ENCODE measurements around the gene FAM20A.
"Not testable (repeated sequence)": the region's sequence is repeated elsewhere in the genome, so short reads cannot be mapped to it uniquely, and the experiment has no call there.

Gene FAM20A

DNA sequence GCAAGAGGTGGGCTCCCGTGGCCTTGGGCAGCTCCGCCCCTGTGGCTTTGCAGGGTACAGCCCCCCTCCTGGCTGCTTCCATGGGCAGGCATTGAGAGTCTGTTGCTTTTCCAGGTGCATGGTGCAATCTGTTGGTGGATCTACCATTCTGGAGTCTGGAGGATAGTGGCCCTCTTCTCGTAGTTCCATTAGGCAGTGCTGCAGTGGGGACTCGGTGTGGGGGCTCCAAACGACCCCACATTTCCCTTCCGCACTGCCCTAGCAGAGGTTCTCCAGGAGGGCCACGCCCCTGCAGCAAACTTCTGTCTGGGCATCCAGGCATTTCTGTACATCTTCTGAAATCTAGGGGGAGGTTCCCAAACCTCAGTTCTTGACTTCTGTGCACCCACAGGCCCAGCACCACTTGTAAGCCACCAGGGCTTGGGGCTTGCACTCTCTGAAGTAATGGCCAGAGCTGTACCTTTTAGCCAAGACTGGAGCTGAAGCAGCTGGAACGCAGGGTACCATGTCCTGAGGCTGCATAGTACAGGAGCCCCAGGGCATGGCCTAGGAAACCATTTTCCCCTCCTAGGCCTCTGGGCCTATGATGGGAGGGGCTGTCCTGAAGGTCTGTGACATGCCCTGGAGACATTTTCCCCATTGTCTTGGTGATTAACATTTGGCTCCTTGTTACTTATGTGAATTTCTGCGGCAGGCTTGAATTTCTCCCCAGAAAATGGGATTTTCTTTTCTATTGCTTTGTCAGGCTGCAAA lies 82.9 kb downstream of the FAM20A start:
- no peak for DNase-seq

GRCh38 chr17:68517605-68518004 lies 83.6 kb downstream of the FAM20A start:
- DNase-seq = not testable (repeated sequence)

DNA sequence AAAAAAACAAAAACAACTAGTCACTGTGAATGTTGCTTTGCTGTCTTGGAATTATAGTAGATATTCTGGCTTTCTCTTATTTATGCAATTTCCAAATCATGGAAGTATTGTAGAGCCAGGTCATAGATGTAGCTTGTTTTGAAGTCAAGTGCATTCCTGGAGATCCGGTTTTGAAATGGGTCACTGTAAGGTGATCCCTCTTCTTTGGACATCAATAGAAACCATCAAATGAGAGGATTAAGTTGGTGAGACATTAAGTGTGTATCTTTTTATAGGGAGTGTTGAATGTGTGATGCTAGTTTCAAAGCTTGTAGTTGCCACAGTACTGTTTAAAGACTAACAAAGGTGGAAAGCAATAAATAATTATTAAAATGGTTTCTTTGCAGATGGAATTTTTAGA lies 84.4 kb downstream of the FAM20A start:
- no peak for DNase-seq

DNA sequence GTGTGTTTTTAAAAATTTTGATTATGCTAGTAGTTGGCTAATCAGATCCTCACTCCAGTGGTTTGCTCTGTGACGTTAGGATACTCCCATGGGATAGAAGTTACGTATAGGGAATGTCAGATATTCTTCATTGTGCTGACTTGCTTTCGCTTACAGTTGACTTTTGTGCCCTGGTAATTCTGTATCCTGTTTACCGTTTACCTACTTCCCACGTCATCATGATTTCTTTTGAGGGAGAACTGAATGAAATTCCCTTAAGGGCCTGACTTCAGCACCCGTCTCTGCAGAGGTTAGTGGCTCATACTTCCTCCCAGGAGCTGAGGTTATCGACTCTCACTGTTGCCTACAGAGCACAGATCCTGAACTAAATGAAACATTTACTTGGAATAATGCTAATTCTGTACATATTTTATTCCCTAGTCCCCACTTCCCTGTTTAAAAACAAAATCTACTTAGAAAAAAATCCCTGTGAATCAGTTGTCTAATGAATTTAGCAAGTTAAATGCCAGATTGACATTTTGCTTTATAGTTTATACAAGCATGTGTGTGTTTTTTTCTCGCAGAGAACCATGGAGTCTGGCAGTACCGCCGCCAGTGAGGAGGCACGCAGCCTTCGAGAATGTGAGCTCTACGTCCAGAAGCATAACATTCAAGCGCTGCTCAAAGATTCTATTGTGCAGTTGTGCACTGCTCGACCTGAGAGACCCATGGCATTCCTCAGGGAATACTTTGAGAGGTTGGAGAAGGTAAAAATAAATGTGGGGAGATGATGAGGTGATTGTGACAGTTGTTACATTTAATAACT lies 86.1 kb downstream of the FAM20A start:
- DNase-seq = no peak

DNA sequence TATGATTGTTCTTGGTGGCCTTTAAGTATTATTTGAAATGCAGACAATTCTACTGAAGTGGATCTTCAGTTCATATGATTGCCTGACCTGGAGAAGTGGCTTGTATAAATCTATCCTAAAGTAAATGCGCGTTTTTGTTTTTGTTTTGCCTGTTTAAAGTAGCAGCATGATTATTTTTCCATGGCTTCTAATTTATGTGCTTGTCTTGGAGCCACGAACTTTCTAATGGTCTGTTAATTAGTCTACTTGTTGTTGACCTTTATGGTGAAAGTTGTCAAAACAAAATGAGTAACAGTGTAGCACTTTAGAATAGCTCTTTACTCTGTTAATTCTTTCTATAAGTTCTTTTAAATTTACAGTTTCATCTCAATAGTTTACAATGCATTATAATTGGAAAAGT lies 87.2 kb downstream of the FAM20A start:
- no peak for DNase-seq

DNA sequence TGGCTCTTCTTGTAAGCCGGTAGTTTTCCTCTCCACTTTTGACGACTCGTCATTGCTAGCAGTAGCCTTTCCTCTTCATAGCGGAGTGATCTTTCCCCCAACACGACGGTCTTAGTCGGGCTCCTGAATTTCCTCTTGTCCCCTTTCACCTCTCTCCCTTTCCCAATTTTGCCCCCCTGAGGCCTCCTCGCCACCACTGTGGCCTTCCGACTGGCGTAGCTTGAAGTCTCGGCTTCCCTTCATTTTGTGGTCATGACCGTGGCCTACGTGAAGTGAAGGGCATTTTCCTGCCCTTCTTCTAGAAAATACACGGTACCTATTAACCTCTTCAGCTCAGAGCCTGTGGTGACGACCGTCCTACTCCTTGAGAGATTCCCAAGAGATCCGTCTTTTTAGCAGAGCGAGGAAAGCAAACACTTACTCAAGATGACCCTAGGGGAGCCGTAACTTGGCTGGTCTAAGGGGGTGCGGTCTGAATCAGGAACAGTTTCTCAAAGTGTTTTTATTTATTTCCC lies 88.2 kb downstream of the FAM20A start:
- DNase-seq = no peak

- peak; percentile 94 for DNase-seq
These were observed 88.8 kb downstream of the FAM20A start, which contains the start of gene PRKAR1A for GRCh38 chr17:68512247-68512959. Gene PRKAR1A (plus strand): TSS chr17:68512430. CDS start chr17:68515400, 2,970 bp downstream.

DNA sequence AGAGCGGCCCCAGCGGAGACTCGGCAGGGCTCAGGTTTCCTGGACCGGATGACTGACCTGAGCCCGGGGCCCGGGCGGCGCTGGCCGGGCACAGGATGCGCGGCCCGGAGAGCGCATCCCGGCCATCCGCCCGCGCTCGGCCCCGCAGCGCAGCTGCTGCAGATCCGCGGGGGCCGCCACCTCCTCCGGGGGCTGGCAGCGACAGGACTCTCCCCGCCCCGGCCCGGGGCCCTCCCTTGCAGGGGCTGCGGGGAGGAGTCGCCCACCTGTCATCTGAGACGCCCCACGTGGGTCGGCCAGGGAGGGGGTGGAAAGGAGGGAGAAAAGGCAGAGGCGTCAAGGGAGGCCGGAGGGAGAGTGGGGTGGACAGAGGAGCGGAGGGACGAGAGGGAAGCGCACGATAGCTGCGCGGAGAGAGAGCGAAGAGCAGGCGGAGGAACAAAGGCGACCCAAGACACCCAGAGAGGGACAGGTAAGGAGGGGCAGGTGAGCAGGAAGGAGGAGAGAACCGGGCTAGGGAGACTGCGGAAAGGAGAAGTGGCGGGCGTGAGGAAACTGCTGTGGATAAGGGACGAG lies 89.4 kb downstream of the FAM20A start:
- DNase-seq = peak; percentile 87

- DNase-seq = no peak
These were observed 89.9 kb downstream of the FAM20A start for GRCh38 chr17:68511254-68511670.

- no peak for DNase-seq
These were observed 91.8 kb downstream of the FAM20A start for GRCh38 chr17:68509141-68510057.

- DNase-seq = no peak
These were observed 93.6 kb downstream of the FAM20A start for GRCh38 chr17:68507576-68507975.

DNA sequence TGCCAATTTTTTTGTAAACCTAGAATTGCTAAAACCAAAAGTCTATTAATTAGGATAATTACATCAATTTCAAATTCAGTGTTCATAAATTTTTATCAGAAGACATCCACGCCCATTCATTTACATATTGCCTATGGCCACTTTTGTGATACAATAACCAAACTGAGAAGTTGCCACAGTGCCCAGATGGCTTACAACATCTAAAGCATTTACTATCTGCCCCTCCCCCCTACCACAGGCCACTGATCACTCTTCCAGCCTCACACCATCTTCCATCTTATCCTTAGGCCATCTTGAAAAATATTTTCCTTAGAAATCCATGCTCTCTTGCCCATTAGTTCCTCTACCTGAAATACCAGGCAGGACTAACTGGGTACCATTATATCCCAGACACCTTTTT lies 95.2 kb downstream of the FAM20A start:
- DNase-seq = no peak

- no peak for DNase-seq
These were observed 100.1 kb downstream of the FAM20A start for GRCh38 chr17:68501074-68501473.

GRCh38 chr17:68499587-68499986 lies 101.6 kb downstream of the FAM20A start:
- DNase-seq = no peak

DNA sequence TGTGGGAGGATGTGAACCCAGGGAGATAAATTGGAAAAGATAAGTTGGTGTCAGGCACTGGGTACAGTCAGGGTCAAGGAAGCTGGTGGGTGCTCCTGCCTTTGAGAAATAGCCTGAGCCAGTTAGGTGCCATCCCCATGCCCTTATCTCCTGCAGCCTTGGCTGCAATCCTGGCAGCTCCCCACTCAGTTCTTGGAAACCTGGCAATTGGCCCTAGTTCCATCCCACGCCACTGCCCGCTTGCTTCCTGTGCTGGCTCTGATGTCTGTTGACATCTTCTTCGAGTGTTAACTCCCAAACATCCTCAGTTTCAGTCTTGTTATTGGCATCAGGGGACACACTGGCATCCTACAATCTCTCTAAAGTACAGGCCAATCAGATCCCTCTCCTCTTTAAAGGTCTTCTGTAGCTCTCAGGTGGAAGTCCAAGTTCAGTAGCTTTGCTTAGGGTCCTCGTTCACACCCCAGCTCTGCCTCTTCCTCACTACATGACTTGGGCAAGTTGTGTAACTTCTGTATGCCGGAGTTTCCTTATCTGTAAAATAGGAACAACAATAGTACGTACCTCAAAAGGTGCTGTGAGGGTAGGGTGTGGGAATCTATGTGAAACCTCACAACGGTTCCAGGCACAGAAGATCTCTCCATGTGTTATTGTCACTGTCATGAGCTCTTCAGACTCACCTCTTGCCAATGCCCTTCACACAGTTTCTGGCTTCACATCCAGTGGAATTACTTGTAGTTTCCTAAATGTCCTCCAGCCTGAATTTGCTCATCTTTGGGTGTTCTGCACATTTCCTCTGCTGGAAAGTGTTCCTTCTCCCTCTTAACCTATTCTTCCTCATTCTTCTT lies 102.5 kb downstream of the FAM20A start:
- no peak for DNase-seq

DNA sequence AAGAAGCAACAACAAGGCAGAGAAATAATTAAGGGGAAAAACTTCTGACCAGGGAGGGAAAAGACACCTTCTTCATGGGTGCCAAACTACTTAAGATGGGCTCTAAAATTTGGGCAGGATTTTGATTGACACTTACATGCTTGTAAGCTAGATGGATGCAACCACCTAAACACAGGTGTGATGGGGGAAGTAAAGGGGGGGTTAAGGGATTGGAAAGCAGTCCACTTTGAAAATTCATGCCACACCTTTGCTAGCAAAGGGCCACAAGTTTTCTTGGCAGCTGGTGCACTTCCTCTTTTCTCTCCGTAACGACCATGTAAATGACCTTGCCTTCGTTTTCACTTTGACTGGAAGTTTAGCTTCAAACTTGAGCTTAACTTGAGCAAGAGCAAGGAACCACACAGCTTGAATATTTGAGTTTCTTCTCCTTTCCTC lies 103.3 kb downstream of the FAM20A start:
- no peak for DNase-seq

- no peak for DNase-seq
These were observed 106.1 kb downstream of the FAM20A start for GRCh38 chr17:68495081-68495480.

GRCh38 chr17:68492394-68493054 lies 108.6 kb downstream of the FAM20A start:
- DNase-seq = not testable (repeated sequence)

GRCh38 chr17:68491381-68492231 lies 109.6 kb downstream of the FAM20A start:
- no peak for DNase-seq
